ENCODE results near the gene CCDC60. TPM values are rescaled to one million over a fixed set of nuclear protein-coding genes. Genes with fewer than 3 reads are reported as not detected.

CCDC60 gene
- total RNA-seq, 1 experiment from 2014 or later: not detected

- no peaks in the 10 kb centered on the region for H3K36me3 ChIP-seq (ENCODE audit: insufficient read depth, low read length, poor library complexity, severe bottlenecking)
- POLR2A ChIA-PET (ENCODE audit: low non-redundant PET): interaction anchor here (0.7 kb wide), 1 partner anchor 9 kb away, joined by 4 read pairs; no protein-coding TSS in a partner anchor
- TF ChIP-seq CTCF (conservative IDR thresholded peaks at IDR 0.05; ENCODE audit: low read depth, low read length): no peak
- no peak for TF ChIP-seq EZH2 (IDR thresholded peaks at IDR 0.05; ENCODE audit: borderline replicate concordance, low read depth, low read length, poor library complexity, severe bottlenecking)
- BruUV-seq (replicated peaks): no TSS peak
- H3K4me3 ChIP-seq (ENCODE audit: low read depth, low read length, poor library complexity, severe bottlenecking): no peak overlapping the region
- intact Hi-C loops (cut with micrococcal nuclease; ENCODE audit: unreplicated experiment): no loop called here
- no peak for DNase-seq (ENCODE audit: low spot score)
- no peak overlapping the region for H3K27ac ChIP-seq (ENCODE audit: low read depth, low read length, poor library complexity, severe bottlenecking)
- peaks cover 6% of the 10 kb centered on the region for H3K27me3 ChIP-seq (replicated peaks; ENCODE audit: insufficient read depth, low read depth, low read length, poor library complexity)
- H3K9me3 ChIP-seq (ENCODE audit: low read depth, low read length, poor library complexity, severe bottlenecking): no peaks in the 10 kb centered on the region
- CTCF ChIA-PET: no interaction called here
- peaks cover 5% of the 10 kb centered on the region for H3K4me1 ChIP-seq (ENCODE audit: insufficient read depth, low read length, poor library complexity, severe bottlenecking)
Observed at GRCh38 chr12:119450771-119451170, 116.2 kb downstream of the CCDC60 start.

GRCh38 chr12:119456824-119457223 lies 122.3 kb downstream of the CCDC60 start:
- Histone ChIP-seq H3K27me3 (replicated peaks; ENCODE audit: insufficient read depth, low read depth, low read length, poor library complexity) (peaks cover 6% of the 10 kb centered on the region), H3K4me3 (ENCODE audit: low read depth, low read length, poor library complexity, severe bottlenecking) (no peak overlapping the region), H3K4me1 (ENCODE audit: insufficient read depth, low read length, poor library complexity, severe bottlenecking) (peaks cover 1% of the 10 kb centered on the region), H3K9me3 (ENCODE audit: low read depth, low read length, poor library complexity, severe bottlenecking) (peaks cover 4% of the 10 kb centered on the region), H3K36me3 (ENCODE audit: insufficient read depth, low read length, poor library complexity, severe bottlenecking) (no peaks in the 10 kb centered on the region), H3K27ac (ENCODE audit: low read depth, low read length, poor library complexity, severe bottlenecking) (no peak overlapping the region)
- ChIA-PET CTCF (no interaction called here), POLR2A (ENCODE audit: low non-redundant PET) (no interaction called here)
- no TSS peak for BruUV-seq (replicated peaks)
- intact Hi-C loops (cut with micrococcal nuclease; ENCODE audit: unreplicated experiment): no loop called here
- TF ChIP-seq CTCF (conservative IDR thresholded peaks at IDR 0.05; ENCODE audit: low read depth, low read length) (no peak), EZH2 (IDR thresholded peaks at IDR 0.05; ENCODE audit: borderline replicate concordance, low read depth, low read length, poor library complexity, severe bottlenecking) (no peak)
- DNase-seq (ENCODE audit: low spot score): no peak

DNA sequence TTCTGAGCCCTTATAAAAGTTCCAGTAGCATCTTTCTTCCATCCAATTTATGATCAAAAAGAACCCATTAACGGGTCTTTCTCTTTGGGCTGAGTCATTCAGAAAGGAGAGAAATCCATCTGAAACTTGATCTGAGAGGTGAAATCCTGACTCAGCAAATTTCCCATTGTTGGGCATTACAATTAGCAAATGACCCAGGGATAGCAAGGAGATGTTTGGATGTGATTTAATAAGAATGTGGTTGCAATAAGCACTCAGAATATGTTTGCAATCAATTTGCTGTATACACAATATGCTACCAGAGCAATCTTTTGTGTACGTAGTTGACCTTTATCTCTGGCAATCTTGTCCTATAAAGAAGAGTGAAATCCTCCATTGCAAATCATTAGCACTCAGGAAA lies 122.7 kb downstream of the CCDC60 start:
- peaks cover 6% of the 10 kb centered on the region for H3K27me3 ChIP-seq (replicated peaks; ENCODE audit: insufficient read depth, low read depth, low read length, poor library complexity)
- intact Hi-C loops (cut with micrococcal nuclease; ENCODE audit: unreplicated experiment): no loop called here
- POLR2A ChIA-PET (ENCODE audit: low non-redundant PET): no interaction called here
- H3K4me1 ChIP-seq (ENCODE audit: insufficient read depth, low read length, poor library complexity, severe bottlenecking): no peaks in the 10 kb centered on the region
- H3K27ac ChIP-seq (ENCODE audit: low read depth, low read length, poor library complexity, severe bottlenecking): no peak overlapping the region
- no peak overlapping the region for H3K4me3 ChIP-seq (ENCODE audit: low read depth, low read length, poor library complexity, severe bottlenecking)
- no peaks in the 10 kb centered on the region for H3K36me3 ChIP-seq (ENCODE audit: insufficient read depth, low read length, poor library complexity, severe bottlenecking)
- CTCF ChIA-PET: no interaction called here
- TF ChIP-seq CTCF (conservative IDR thresholded peaks at IDR 0.05; ENCODE audit: low read depth, low read length): no peak
- peak; percentile 65 for DNase-seq (ENCODE audit: low spot score)
- H3K9me3 ChIP-seq (ENCODE audit: low read depth, low read length, poor library complexity, severe bottlenecking): peaks cover 4% of the 10 kb centered on the region
- no TSS peak for BruUV-seq (replicated peaks)

Measured in A673 (cell line).